AG08396 (cell line): ENCODE data around the gene MLST8.
A peak's percentile ranks its signal among the peaks of the same experiment; 100 is the strongest.
"Not testable (repeated sequence)": the region's sequence is repeated elsewhere in the genome, so short reads cannot be mapped to it uniquely, and the experiment has no call there.

Experiments used
- DNase-seq: peaks from one replicate; pipeline ENCODE4 v3.0.0; 2012; ENCODE audit warnings: low spot score, mixed read lengths

Gene MLST8

GRCh38 chr16:2190659-2191445 lies 14.4 kb upstream of the MLST8 start:
- no peak for DNase-seq

- no peak for DNase-seq
These were observed 13.9 kb upstream of the MLST8 start for GRCh38 chr16:2191446-2191706.

GRCh38 chr16:2194166-2194834 lies 11.0 kb upstream of the MLST8 start:
- peak; percentile 45 for DNase-seq

- DNase-seq: peak; percentile 48
These were observed 10.4 kb upstream of the MLST8 start for GRCh38 chr16:2194852-2195321.

GRCh38 chr16:2195322-2196161 lies 9.7 kb upstream of the MLST8 start:
- no peak for DNase-seq

GRCh38 chr16:2196162-2196980 lies 8.9 kb upstream of the MLST8 start, which contains the start of gene CASKIN1:
TSS of gene CASKIN1 (minus strand) at chr16:2196605. CDS start at chr16:2196432, 173 bp downstream.
- peak; percentile 66 for DNase-seq

GRCh38 chr16:2196981-2197511 lies 8.2 kb upstream of the MLST8 start:
- no peak for DNase-seq

GRCh38 chr16:2197765-2198164 lies 7.5 kb upstream of the MLST8 start:
- DNase-seq: no peak

GRCh38 chr16:2198283-2198682 lies 7.0 kb upstream of the MLST8 start:
- DNase-seq: no peak

- DNase-seq: no peak
These were observed 6.2 kb upstream of the MLST8 start for GRCh38 chr16:2199095-2199494.

- DNase-seq: no peak
These were observed 5.6 kb upstream of the MLST8 start for GRCh38 chr16:2199621-2200139.

GRCh38 chr16:2200313-2200712 lies 4.9 kb upstream of the MLST8 start:
- no peak for DNase-seq

GRCh38 chr16:2203119-2203688 lies 2.0 kb upstream of the MLST8 start:
- not testable (repeated sequence) for DNase-seq

GRCh38 chr16:2204416-2205103 lies 694 bp upstream of the MLST8 start:
- no peak for DNase-seq

GRCh38 chr16:2205967-2206313 lies 686 bp downstream of the MLST8 start:
- no peak for DNase-seq

GRCh38 chr16:2206420-2206779 lies 1.1 kb downstream of the MLST8 start:
- DNase-seq: no peak

- no peak for DNase-seq
These were observed 1.7 kb downstream of the MLST8 start for GRCh38 chr16:2206780-2207433.

- DNase-seq: no peak
These were observed 2.6 kb downstream of the MLST8 start for GRCh38 chr16:2207872-2208271.

- DNase-seq: no peak
These were observed 3.1 kb downstream of the MLST8 start for GRCh38 chr16:2208308-2208707.

GRCh38 chr16:2208772-2209171 lies 3.5 kb downstream of the MLST8 start:
- DNase-seq: no peak
